KMS-11 (cell line): ENCODE results near the gene ENPP1.

Experiments used
- H2AFZ ChIP-seq: fragments of 200-600 bp; sonication (generic); 2 replicates; pipeline ENCODE4 v1.6.1; 2016; ENCODE audit warnings: antibody characterized with exemption, mixed run types, low read depth
- H3K27ac ChIP-seq: fragments of 200-600 bp; sonication (generic); 2 replicates; pipeline ENCODE4 v1.6.1; 2016; ENCODE audit warnings: mild to moderate bottlenecking, mixed run types
- H3K27me3 ChIP-seq: fragments of 200-600 bp; sonication (generic); 2 replicates; pipeline ENCODE4 v1.6.1; 2017; ENCODE audit warnings: mild to moderate bottlenecking, low read depth, mixed run types, moderate library complexity; ENCODE audit not compliant: insufficient read depth
- H3K36me3 ChIP-seq: fragments of 200-600 bp; sonication (generic); 2 replicates; pipeline ENCODE4 v1.6.1; 2017; ENCODE audit warnings: mild to moderate bottlenecking, mixed run types; ENCODE audit not compliant: insufficient read depth
- H3K4me1 ChIP-seq: fragments of 200-600 bp; sonication (generic); 2 replicates; pipeline ENCODE4 v1.6.1; 2016; ENCODE audit warnings: mild to moderate bottlenecking, low read depth, mixed run types; ENCODE audit not compliant: poor library complexity, severe bottlenecking
- H3K4me2 ChIP-seq: fragments of 200-600 bp; sonication (generic); 2 replicates; pipeline ENCODE4 v1.7.0; 2016; ENCODE audit warnings: mild to moderate bottlenecking, mixed run types
- H3K4me3 ChIP-seq: fragments of 200-600 bp; sonication (generic); IDR thresholded peaks from 2 replicates; pipeline ENCODE4 v1.6.1; 2017; ENCODE audit warnings: low read depth, low read length, mixed read lengths; ENCODE audit not compliant: insufficient read depth
- H3K79me2 ChIP-seq: fragments of 200-600 bp; sonication (generic); 2 replicates; pipeline ENCODE4 v1.6.1; 2016; ENCODE audit warnings: low read depth, mixed run types; ENCODE audit not compliant: insufficient read depth
- H3K9ac ChIP-seq: fragments of 200-600 bp; sonication (generic); 2 replicates; pipeline ENCODE4 v1.6.1; 2016; ENCODE audit warnings: mild to moderate bottlenecking, mixed run types
- H4K20me1 ChIP-seq: fragments of 200-600 bp; sonication (generic); 2 replicates; pipeline ENCODE4 v1.6.1; 2016; ENCODE audit warnings: mild to moderate bottlenecking, mixed run types; ENCODE audit not compliant: insufficient read depth
- CTCF ChIP-seq: fragments of 200-600 bp; sonication (generic); conservative IDR thresholded peaks from 2 replicates; pipeline ENCODE4 v1.6.1; 2017; ENCODE audit warnings: low read depth, mild to moderate bottlenecking, antibody characterized with exemption, low read length, moderate library complexity, mixed read lengths

The ENPP1 gene

GRCh38 chr6:131893198-131893597, 85.4 kb downstream of the ENPP1 start:
- H3K4me3 ChIP-seq, result no peak overlapping the region
- H3K27me3 ChIP-seq, result no peaks in the 10 kb centered on the region
- no peak overlapping the region for H3K27ac ChIP-seq
- H4K20me1 ChIP-seq, result no peaks in the 10 kb centered on the region
- no peak overlapping the region for H3K4me2 ChIP-seq
- no peaks in the 10 kb centered on the region for H3K79me2 ChIP-seq
- no peak overlapping the region for H2AFZ ChIP-seq
- no peaks in the 10 kb centered on the region for H3K36me3 ChIP-seq
- H3K4me1 ChIP-seq, result peaks cover 23% of the 10 kb centered on the region
- no peak overlapping the region for H3K9ac ChIP-seq
- no peak for TF ChIP-seq CTCF

- no peak for TF ChIP-seq CTCF
- no peaks in the 10 kb centered on the region for H3K27me3 ChIP-seq
- H3K4me1 ChIP-seq, result peaks cover 23% of the 10 kb centered on the region
- H3K4me3 ChIP-seq, result no peak overlapping the region
- H3K79me2 ChIP-seq, result no peaks in the 10 kb centered on the region
- H3K27ac ChIP-seq, result peak overlapping the region; percentile 29; the same call in 1 of the 2 replicates
- peak overlapping the region; percentile 83 for H3K4me2 ChIP-seq
- no peaks in the 10 kb centered on the region for H4K20me1 ChIP-seq
- no peak overlapping the region for H3K9ac ChIP-seq
- no peak overlapping the region for H2AFZ ChIP-seq
- H3K36me3 ChIP-seq, result no peaks in the 10 kb centered on the region
These were observed 86.9 kb downstream of the ENPP1 start for GRCh38 chr6:131894493-131895424.

GRCh38 chr6:131897050-131897435, 89.2 kb downstream of the ENPP1 start:
- Histone ChIP-seq H3K4me1 (peaks cover 23% of the 10 kb centered on the region), H3K27ac (no peak overlapping the region), H3K4me3 (no peak overlapping the region), H4K20me1 (no peaks in the 10 kb centered on the region), H2AFZ (no peak overlapping the region), H3K9ac (no peak overlapping the region), H3K27me3 (no peaks in the 10 kb centered on the region), H3K4me2 (no peak overlapping the region), H3K79me2 (no peaks in the 10 kb centered on the region), H3K36me3 (no peaks in the 10 kb centered on the region)
- no peak for TF ChIP-seq CTCF

GRCh38 chr6:131897621-131898020, 89.8 kb downstream of the ENPP1 start:
- H3K27me3 ChIP-seq, result no peaks in the 10 kb centered on the region
- no peaks in the 10 kb centered on the region for H3K36me3 ChIP-seq
- peaks cover 23% of the 10 kb centered on the region for H3K4me1 ChIP-seq
- no peak for TF ChIP-seq CTCF
- H3K9ac ChIP-seq, result no peak overlapping the region
- H4K20me1 ChIP-seq, result no peaks in the 10 kb centered on the region
- H3K27ac ChIP-seq, result no peak overlapping the region
- no peak overlapping the region for H3K4me3 ChIP-seq
- H3K79me2 ChIP-seq, result no peaks in the 10 kb centered on the region
- H3K4me2 ChIP-seq, result no peak overlapping the region
- H2AFZ ChIP-seq, result no peak overlapping the region
